ENCODE data around the gene C19orf25. TPM values are rescaled to one million over a fixed set of nuclear protein-coding genes. Genes with fewer than 3 reads are reported as not detected.
A peak's percentile ranks its signal among the peaks of the same experiment; 100 is the strongest.
"Not testable (repeated sequence)": the region's sequence is repeated elsewhere in the genome, so short reads cannot be mapped to it uniquely, and the experiment has no call there.

The C19orf25 gene
- total RNA-seq, 2 experiments from 2014 or later, result 33.3 to 38.2 TPM

GRCh38 chr19:1499231-1499630 lies 20.2 kb upstream of the C19orf25 start:
- H3K4me3 Mint-ChIP-seq; H3K27ac Mint-ChIP-seq; POLR2A ChIA-PET; H3K36me3 Mint-ChIP-seq (ENCODE audit: low read depth); CTCF ChIA-PET; ATAC-seq; DNase-seq; H3K9me3 Mint-ChIP-seq (ENCODE audit: insufficient read depth); H3K4me1 Mint-ChIP-seq (ENCODE audit: low read depth); H3K27me3 Mint-ChIP-seq (ENCODE audit: low read depth): not testable (repeated sequence)

- DNase-seq (no peak), ATAC-seq (no peak)
- no peaks in the 10 kb centered on the region for H3K4me1 Mint-ChIP-seq (ENCODE audit: low read depth)
- H3K27me3 Mint-ChIP-seq (ENCODE audit: low read depth), result no peaks in the 10 kb centered on the region
- no peaks in the 10 kb centered on the region for H3K36me3 Mint-ChIP-seq (ENCODE audit: low read depth)
- H3K4me3 Mint-ChIP-seq, result no peak overlapping the region
- ChIA-PET POLR2A (no interaction called here), CTCF (no interaction called here)
- H3K27ac Mint-ChIP-seq, result no peak overlapping the region
- H3K9me3 Mint-ChIP-seq (ENCODE audit: insufficient read depth), result no peaks in the 10 kb centered on the region
Observed at GRCh38 chr19:1497578-1498235, 18.7 kb upstream of the C19orf25 start.

GRCh38 chr19:1496714-1497577 lies 17.9 kb upstream of the C19orf25 start:
- POLR2A ChIA-PET, result no interaction called here
- H3K4me1 Mint-ChIP-seq (ENCODE audit: low read depth), result peaks cover under 1% of the 10 kb centered on the region
- H3K27ac Mint-ChIP-seq, result no peak overlapping the region
- H3K36me3 Mint-ChIP-seq (ENCODE audit: low read depth), result no peaks in the 10 kb centered on the region
- no peaks in the 10 kb centered on the region for H3K9me3 Mint-ChIP-seq (ENCODE audit: insufficient read depth)
- CTCF ChIA-PET, result no interaction called here
- DNase-seq (no peak), ATAC-seq (no peak)
- H3K27me3 Mint-ChIP-seq (ENCODE audit: low read depth), result peaks cover 1% of the 10 kb centered on the region
- no peak overlapping the region for H3K4me3 Mint-ChIP-seq

- CTCF ChIA-PET, result no interaction called here
Observed at GRCh38 chr19:1495799-1496713, 17.0 kb upstream of the C19orf25 start.

GRCh38 chr19:1495051-1495798 lies 16.2 kb upstream of the C19orf25 start:
- H3K9me3 Mint-ChIP-seq (ENCODE audit: insufficient read depth), result no peaks in the 10 kb centered on the region
- no peak for ATAC-seq
- POLR2A ChIA-PET, result no interaction called here

More at GRCh38 chr19:1495799-1496713, 17.0 kb upstream of the C19orf25 start:
- DNase-seq, result no peak
- no peaks in the 10 kb centered on the region for H3K9me3 Mint-ChIP-seq (ENCODE audit: insufficient read depth)
- H3K27ac Mint-ChIP-seq, result no peak overlapping the region
- H3K27me3 Mint-ChIP-seq (ENCODE audit: low read depth), result peaks cover 5% of the 10 kb centered on the region
- ATAC-seq, result no peak
- no peaks in the 10 kb centered on the region for H3K36me3 Mint-ChIP-seq (ENCODE audit: low read depth)
- no peak overlapping the region for H3K4me3 Mint-ChIP-seq
- POLR2A ChIA-PET, result no interaction called here
- H3K4me1 Mint-ChIP-seq (ENCODE audit: low read depth), result peaks cover 6% of the 10 kb centered on the region

GRCh38 chr19:1494115-1494815 lies 15.2 kb upstream of the C19orf25 start:
- ChIA-PET CTCF (no interaction called here), POLR2A (no interaction called here)
- H3K27ac Mint-ChIP-seq, result no peak overlapping the region
- no peaks in the 10 kb centered on the region for H3K36me3 Mint-ChIP-seq (ENCODE audit: low read depth)
- no peak for ATAC-seq
- H3K27me3 Mint-ChIP-seq (ENCODE audit: low read depth), result peaks cover 5% of the 10 kb centered on the region
- H3K4me3 Mint-ChIP-seq, result no peak overlapping the region
- no peaks in the 10 kb centered on the region for H3K9me3 Mint-ChIP-seq (ENCODE audit: insufficient read depth)
- peaks cover 11% of the 10 kb centered on the region for H3K4me1 Mint-ChIP-seq (ENCODE audit: low read depth)
- no peak for DNase-seq

More at GRCh38 chr19:1495051-1495798, 16.2 kb upstream of the C19orf25 start:
- CTCF ChIA-PET, result no interaction called here
- H3K27me3 Mint-ChIP-seq (ENCODE audit: low read depth), result peaks cover 5% of the 10 kb centered on the region
- H3K27ac Mint-ChIP-seq, result no peak overlapping the region
- H3K4me3 Mint-ChIP-seq, result no peak overlapping the region
- H3K4me1 Mint-ChIP-seq (ENCODE audit: low read depth), result peaks cover 6% of the 10 kb centered on the region
- DNase-seq, result no peak
- no peaks in the 10 kb centered on the region for H3K36me3 Mint-ChIP-seq (ENCODE audit: low read depth)

GRCh38 chr19:1492474-1493006 lies 13.5 kb upstream of the C19orf25 start:
- H3K27me3 Mint-ChIP-seq (ENCODE audit: low read depth), result peaks cover 5% of the 10 kb centered on the region
- H3K4me1 Mint-ChIP-seq (ENCODE audit: low read depth), result peaks cover 13% of the 10 kb centered on the region
- no peaks in the 10 kb centered on the region for H3K9me3 Mint-ChIP-seq (ENCODE audit: insufficient read depth)
- ATAC-seq, result no peak
- ChIA-PET POLR2A (no interaction called here), CTCF (no interaction called here)
- no peak overlapping the region for H3K27ac Mint-ChIP-seq
- H3K4me3 Mint-ChIP-seq, result no peak overlapping the region
- DNase-seq, result no peak
- H3K36me3 Mint-ChIP-seq (ENCODE audit: low read depth), result no peaks in the 10 kb centered on the region

- no peak for ATAC-seq
- POLR2A ChIA-PET, result no interaction called here
- Mint-ChIP-seq H3K4me1 (ENCODE audit: low read depth) (peaks cover 13% of the 10 kb centered on the region), H3K9me3 (ENCODE audit: insufficient read depth) (no peaks in the 10 kb centered on the region), H3K36me3 (ENCODE audit: low read depth) (no peaks in the 10 kb centered on the region), H3K27ac (peak overlapping the region; percentile 30), H3K4me3 (peak overlapping the region; percentile 67), H3K27me3 (ENCODE audit: low read depth) (peaks cover 5% of the 10 kb centered on the region)
- CTCF ChIA-PET, result interaction anchor here (1.5 to 1.6 kb wide), 2 partner anchors 47 to 54 kb away, joined by 5 to 7 read pairs; no protein-coding TSS in a partner anchor
- no peak for DNase-seq
Observed at GRCh38 chr19:1491849-1492170, 12.8 kb upstream of the C19orf25 start.

GRCh38 chr19:1491114-1491848 lies 12.3 kb upstream of the C19orf25 start, which contains the start of gene REEP6:
TSS of gene REEP6 (plus strand) at chr19:1491181. CDS start at chr19:1491270, 89 bp downstream.
- H3K4me1 Mint-ChIP-seq (ENCODE audit: low read depth), result peaks cover 13% of the 10 kb centered on the region
- DNase-seq (no peak), ATAC-seq (no peak)
- ChIA-PET POLR2A (interaction anchor here (0.7 kb wide), 1 partner anchor 24 kb away, joined by 3 read pairs; no protein-coding TSS in a partner anchor), CTCF (interaction anchor here (1.0 to 1.6 kb wide), 5 partner anchors 11 to 55 kb away, joined by 4 to 8 read pairs (median 5); no protein-coding TSS in a partner anchor)
- H3K9me3 Mint-ChIP-seq (ENCODE audit: insufficient read depth), result no peaks in the 10 kb centered on the region
- H3K27me3 Mint-ChIP-seq (ENCODE audit: low read depth), result peaks cover 5% of the 10 kb centered on the region
- H3K4me3 Mint-ChIP-seq, result peak within 1 kb of the TSS; percentile 75
- peak within 1 kb of the TSS; percentile 79 for H3K27ac Mint-ChIP-seq
- no peaks in the 10 kb centered on the region for H3K36me3 Mint-ChIP-seq (ENCODE audit: low read depth)

Measured in activated CD8-positive, alpha-beta T cell treated with anti-CD3 and anti-CD28 coated beads, Interleukin-2, amount 10 ng/mL, durations not matched to agents 7 days and 5 days (primary cell).